Chondrocyte (in vitro differentiated cells): ENCODE measurements around the gene DOCK2. TPM values are rescaled to one million over a fixed set of nuclear protein-coding genes. Genes with fewer than 3 reads are reported as not detected.

Experiments used
- DNase-seq: peaks from one replicate; pipeline ENCODE4 v3.0.0; 2021; ENCODE audit warnings: mixed read lengths, low spot score
- H3K27ac Mint-ChIP-seq: one replicate; pipeline ENCODE4 v1.8.0; 2021; ENCODE audit warnings: mild to moderate bottlenecking, moderate library complexity, mixed read lengths; ENCODE audit not compliant: unreplicated experiment
- H3K27me3 Mint-ChIP-seq: 2 replicates; pipeline ENCODE4 v1.8.0; 2021; ENCODE audit warnings: low read depth, mixed read lengths
- H3K36me3 Mint-ChIP-seq: 2 replicates; pipeline ENCODE4 v1.8.0; 2021; ENCODE audit warnings: low read depth, mixed read lengths
- H3K4me1 Mint-ChIP-seq: 2 replicates; pipeline ENCODE4 v1.8.0; 2021; ENCODE audit warnings: low read depth, mild to moderate bottlenecking, mixed read lengths
- H3K4me3 Mint-ChIP-seq: one replicate; pipeline ENCODE4 v1.8.0; 2021; ENCODE audit warnings: mild to moderate bottlenecking, moderate library complexity, mixed read lengths; ENCODE audit not compliant: unreplicated experiment
- H3K9me3 Mint-ChIP-seq: 2 replicates; pipeline ENCODE4 v1.8.0; 2021; ENCODE audit warnings: low read depth, mixed read lengths
- CTCF ChIP-seq: fragments of 200-600 bp; sonication (generic); IDR thresholded peaks from 2 replicates; pipeline ENCODE4 v1.5.0; 2021; ENCODE audit warnings: antibody characterized with exemption, mild to moderate bottlenecking, moderate library complexity
- total RNA-seq: library from RNA; stranded (reverse); gene quantifications from 3 replicates; pipeline ENCODE4 v1.2.1, GENCODE V29; 2021

Gene DOCK2
- total RNA-seq, 1 donor from 2014 or later: 3.1 TPM

- Mint-ChIP-seq H3K4me3 (no peak overlapping the region), H3K27me3 (no peaks in the 10 kb centered on the region), H3K9me3 (no peaks in the 10 kb centered on the region), H3K36me3 (no peaks in the 10 kb centered on the region), H3K4me1 (peaks cover 25% of the 10 kb centered on the region), H3K27ac (peak overlapping the region; percentile 9)
- DNase-seq: no peak
- no peak for TF ChIP-seq CTCF
Observed at GRCh38 chr5:169706758-169707450, 69.8 kb downstream of the DOCK2 start.

GRCh38 chr5:169707686-169708085 lies 70.6 kb downstream of the DOCK2 start:
- H3K9me3 Mint-ChIP-seq: no peaks in the 10 kb centered on the region
- TF ChIP-seq CTCF: no peak
- H3K4me1 Mint-ChIP-seq: peaks cover 19% of the 10 kb centered on the region
- no peaks in the 10 kb centered on the region for H3K36me3 Mint-ChIP-seq
- H3K27me3 Mint-ChIP-seq: no peaks in the 10 kb centered on the region
- H3K4me3 Mint-ChIP-seq: no peak overlapping the region
- DNase-seq: no peak
- no peak overlapping the region for H3K27ac Mint-ChIP-seq

- Mint-ChIP-seq H3K9me3 (peaks cover 7% of the 10 kb centered on the region), H3K36me3 (no peaks in the 10 kb centered on the region), H3K27me3 (no peaks in the 10 kb centered on the region), H3K4me3 (no peak overlapping the region), H3K27ac (no peak overlapping the region), H3K4me1 (peaks cover 15% of the 10 kb centered on the region)
- no peak for DNase-seq
- TF ChIP-seq CTCF: no peak
Observed at GRCh38 chr5:169710675-169711074, 73.6 kb downstream of the DOCK2 start.

- Mint-ChIP-seq H3K27ac (no peak overlapping the region), H3K36me3 (no peaks in the 10 kb centered on the region), H3K4me3 (no peak overlapping the region), H3K9me3 (peaks cover 7% of the 10 kb centered on the region), H3K27me3 (no peaks in the 10 kb centered on the region), H3K4me1 (peaks cover 18% of the 10 kb centered on the region)
- DNase-seq: no peak
- no peak for TF ChIP-seq CTCF
Observed at GRCh38 chr5:169711551-169712225, 74.6 kb downstream of the DOCK2 start.

- H3K4me3 Mint-ChIP-seq: no peak overlapping the region
- DNase-seq: no peak
- no peak for TF ChIP-seq CTCF
- H3K27ac Mint-ChIP-seq: no peak overlapping the region
- peaks cover 15% of the 10 kb centered on the region for H3K4me1 Mint-ChIP-seq
- peaks cover 7% of the 10 kb centered on the region for H3K9me3 Mint-ChIP-seq
- no peaks in the 10 kb centered on the region for H3K27me3 Mint-ChIP-seq
- no peaks in the 10 kb centered on the region for H3K36me3 Mint-ChIP-seq
Observed at GRCh38 chr5:169712428-169712827, 75.4 kb downstream of the DOCK2 start.
